Gastrocnemius medialis (tissue), 4 donors: ENCODE measurements around the gene SPACDR.

Experiments
- CTCF ChIP-seq, 5 experiments: fragments of 450-650 bp in 3 of 5; fragments of 200-600 bp in 2 of 5; sonication (generic) in 2 of 5; IDR thresholded peaks in 4 of 5; conservative IDR thresholded peaks in 1 of 5; 1 replicate in 4 of 5; 2 replicates in 1 of 5; pipeline ENCODE4 v1.5.1; 2016 to 2019; ENCODE audit warnings: antibody characterized with exemption in 5 of 5, mild to moderate bottlenecking in 3 of 5, moderate library complexity in 3 of 5
- POLR2A ChIP-seq, 2 donors: fragments of 450-650 bp; IDR thresholded peaks; one replicate each; pipeline ENCODE4 v1.6.1; 2017; ENCODE audit warnings: antibody characterized with exemption in 2 of 2, mild to moderate bottlenecking in 2 of 2, moderate library complexity in 2 of 2

- TF ChIP-seq CTCF (IDR thresholded peaks at IDR 0.05 in 4 of 5, conservative IDR thresholded peaks at IDR 0.05 in 1 of 5) (no peak), POLR2A (IDR thresholded peaks at IDR 0.05) (no peak)
Observed at GRCh38 chr7:100509231-100509630, 45.2 kb upstream of the SPACDR start.
